Measurements from ENCODE around the gene EIF2AK2.
"Not testable (repeated sequence)": the region's sequence is repeated elsewhere in the genome, so short reads cannot be mapped to it uniquely, and the experiment has no call there.

DNA sequence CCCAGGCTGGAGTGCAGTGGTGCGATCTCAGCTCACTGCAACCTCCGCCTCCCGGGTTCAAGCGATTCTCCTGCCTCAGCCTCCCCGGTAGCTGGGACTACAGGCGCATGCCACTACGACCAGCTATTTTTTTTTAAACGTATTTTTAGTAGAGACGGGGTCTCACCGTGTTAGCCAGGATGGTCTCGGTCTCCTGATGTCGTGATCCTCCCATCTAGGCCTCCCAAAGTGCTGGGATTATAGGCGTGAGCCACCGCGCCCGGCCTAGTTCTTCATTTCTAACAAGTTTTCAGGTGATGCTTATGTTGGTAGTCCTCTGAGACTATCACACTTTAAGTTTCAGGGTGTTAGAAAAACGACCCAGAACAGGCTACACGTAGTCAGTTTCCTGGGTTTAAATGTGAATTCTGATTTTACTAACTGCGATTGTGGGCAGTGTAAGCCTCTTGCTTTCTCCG is 39.1 kb upstream of the EIF2AK2 start:
- TF ChIP-seq, protein P1, sequence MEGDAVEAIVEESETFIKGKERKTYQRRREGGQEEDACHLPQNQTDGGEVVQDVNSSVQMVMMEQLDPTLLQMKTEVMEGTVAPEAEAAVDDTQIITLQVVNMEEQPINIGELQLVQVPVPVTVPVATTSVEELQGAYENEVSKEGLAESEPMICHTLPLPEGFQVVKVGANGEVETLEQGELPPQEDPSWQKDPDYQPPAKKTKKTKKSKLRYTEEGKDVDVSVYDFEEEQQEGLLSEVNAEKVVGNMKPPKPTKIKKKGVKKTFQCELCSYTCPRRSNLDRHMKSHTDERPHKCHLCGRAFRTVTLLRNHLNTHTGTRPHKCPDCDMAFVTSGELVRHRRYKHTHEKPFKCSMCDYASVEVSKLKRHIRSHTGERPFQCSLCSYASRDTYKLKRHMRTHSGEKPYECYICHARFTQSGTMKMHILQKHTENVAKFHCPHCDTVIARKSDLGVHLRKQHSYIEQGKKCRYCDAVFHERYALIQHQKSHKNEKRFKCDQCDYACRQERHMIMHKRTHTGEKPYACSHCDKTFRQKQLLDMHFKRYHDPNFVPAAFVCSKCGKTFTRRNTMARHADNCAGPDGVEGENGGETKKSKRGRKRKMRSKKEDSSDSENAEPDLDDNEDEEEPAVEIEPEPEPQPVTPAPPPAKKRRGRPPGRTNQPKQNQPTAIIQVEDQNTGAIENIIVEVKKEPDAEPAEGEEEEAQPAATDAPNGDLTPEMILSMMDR (IDR thresholded peaks at IDR 0.05; ENCODE audit: low read depth, low read length) = not testable (repeated sequence)
- TF ChIP-seq EZH2phosphoT487 (IDR thresholded peaks at IDR 0.05; ENCODE audit: low read depth) = not testable (repeated sequence)

Data from OCI-LY3 (cell line).